ENCODE results near the gene MAP9.

DNA sequence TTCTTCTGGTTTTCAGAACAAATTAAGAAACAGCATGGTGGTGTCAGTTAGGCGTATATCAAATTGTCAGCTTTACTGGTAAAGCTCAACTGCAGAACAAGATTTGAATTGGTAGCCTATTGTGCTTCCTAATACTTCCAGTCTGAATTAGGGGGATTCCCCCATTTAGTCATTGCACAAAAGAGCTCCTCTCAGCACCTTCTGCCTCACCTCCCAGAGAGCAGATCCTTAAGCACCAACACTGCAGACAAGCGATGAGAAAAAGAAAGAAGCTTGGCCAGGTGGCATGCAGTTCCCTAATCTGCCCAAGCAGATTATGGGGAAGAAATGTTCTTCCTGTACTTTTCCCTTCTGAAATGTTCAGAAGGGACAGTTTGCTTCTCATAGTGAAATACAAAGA lies 9.2 kb downstream of the MAP9 start:
- TF ChIP-seq CTCF (IDR thresholded peaks at IDR 0.05) (no peak), POLR2A (IDR thresholded peaks at IDR 0.05) (no peak)

Data from testis (tissue), 2 donors.